AML-193 (cell line): ENCODE data around the gene CLSTN1.
A peak's percentile ranks its signal among the peaks of the same experiment; 100 is the strongest.
"Not testable (repeated sequence)": the region's sequence is repeated elsewhere in the genome, so short reads cannot be mapped to it uniquely, and the experiment has no call there.

ENCODE experiments used
- DNase-seq, 2 experiments: peaks; one replicate each; lab custom pipeline; 2025; lab: John Stamatoyannopoulos, UW

Gene CLSTN1

DNA sequence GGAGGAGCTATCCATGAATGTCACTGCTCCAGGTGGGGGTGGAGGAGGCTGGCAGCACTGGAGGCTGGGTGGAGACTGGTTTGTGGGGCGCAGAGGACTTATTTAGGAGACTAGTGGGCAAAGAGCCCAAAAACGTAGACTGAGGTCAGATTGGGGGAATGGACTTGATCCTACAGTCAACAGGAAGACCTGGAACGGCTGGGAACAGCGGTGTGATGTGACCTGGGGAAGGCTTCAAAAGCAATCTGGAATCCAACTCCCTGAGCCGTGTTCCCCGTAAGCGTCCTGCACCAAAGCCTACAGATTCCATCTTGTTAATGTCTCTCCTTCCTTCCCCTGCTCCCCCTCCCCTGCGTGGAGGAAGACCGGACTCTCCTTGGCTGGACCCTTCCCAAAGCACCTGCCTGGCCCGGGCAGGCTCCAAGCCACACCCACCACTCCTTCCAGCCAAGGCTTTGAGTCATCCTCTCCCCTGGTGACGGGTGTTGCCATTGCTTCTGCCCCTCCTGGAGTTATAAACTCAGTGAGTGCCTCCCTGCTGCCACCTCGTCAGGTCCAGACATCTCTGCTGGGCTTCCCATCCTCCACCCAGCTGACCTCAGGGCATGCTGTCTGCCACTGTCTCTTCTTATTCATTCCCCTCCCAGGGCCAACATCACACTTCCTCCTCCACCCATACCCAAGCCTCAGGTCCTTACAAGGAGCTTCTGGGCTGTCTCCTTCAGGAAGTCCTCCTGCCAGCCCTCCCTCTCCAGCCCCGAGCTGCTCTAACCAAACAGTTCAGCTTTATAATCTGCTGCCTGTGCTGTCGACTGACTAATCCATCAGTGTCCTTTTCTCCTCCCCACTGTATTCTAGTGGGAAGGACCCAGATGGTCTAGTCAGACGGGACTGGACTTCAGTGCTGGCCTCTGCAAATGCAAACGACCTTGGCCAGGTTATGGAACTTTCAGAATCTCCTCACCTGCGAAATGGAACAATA is 1.6 kb upstream of the CLSTN1 start:
- peak; percentile 72 to 83 for DNase-seq

GRCh38 chr1:9824702-9825089 is 931 bp upstream of the CLSTN1 start:
- no peak for DNase-seq

DNA sequence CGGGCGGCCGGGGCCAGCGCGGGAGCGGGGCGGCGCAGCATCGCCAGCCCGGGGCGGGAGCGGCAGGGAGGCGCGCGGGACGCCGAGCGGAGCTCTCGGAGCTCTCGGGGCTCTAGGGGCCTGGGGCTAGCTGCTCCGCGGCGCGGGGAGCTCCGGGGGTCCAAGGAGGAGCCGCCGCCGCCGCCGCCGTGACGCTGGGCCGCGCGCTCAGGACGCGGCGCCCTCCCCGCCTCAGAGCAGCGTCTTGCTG is 147 bp downstream of the CLSTN1 start:
- no peak for DNase-seq

DNA sequence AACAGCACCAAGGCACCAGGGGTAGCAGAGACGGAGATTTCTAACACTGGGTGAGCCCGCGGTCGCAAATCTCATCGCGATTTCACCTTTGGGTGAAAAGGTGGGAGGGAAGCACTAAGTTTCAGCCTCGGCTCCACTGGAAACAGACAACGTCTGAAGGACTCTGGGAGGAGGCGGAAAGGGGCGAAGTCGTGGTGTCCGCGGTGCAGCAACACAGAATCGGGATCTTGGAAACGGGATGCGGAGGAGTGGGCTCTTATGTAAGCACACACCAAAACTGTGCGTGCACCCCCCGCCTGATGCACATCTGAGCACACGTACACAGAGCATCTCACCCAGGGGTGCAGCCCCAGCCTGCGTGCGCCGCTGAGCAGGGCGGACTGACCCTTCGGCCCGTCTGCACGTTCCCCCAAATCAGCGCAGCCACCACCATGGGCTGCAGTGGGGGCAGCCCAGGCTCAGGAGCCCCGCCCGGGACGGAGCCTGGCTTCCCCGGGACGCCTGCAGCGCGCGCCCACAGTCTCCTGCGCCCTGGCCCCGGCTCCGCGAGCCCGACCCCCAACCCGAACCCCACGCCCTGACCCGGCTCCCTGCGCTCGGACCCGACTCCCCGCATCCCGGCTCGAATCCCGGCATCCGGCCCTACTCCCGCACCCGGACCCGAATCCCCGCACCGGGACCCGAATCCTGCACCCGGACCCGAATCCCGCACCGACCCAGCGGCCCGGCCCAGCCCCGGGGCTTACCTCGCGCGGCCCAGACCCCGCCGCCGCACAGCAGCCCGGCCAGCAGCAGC is 670 bp downstream of the CLSTN1 start:
- no peak for DNase-seq

DNA sequence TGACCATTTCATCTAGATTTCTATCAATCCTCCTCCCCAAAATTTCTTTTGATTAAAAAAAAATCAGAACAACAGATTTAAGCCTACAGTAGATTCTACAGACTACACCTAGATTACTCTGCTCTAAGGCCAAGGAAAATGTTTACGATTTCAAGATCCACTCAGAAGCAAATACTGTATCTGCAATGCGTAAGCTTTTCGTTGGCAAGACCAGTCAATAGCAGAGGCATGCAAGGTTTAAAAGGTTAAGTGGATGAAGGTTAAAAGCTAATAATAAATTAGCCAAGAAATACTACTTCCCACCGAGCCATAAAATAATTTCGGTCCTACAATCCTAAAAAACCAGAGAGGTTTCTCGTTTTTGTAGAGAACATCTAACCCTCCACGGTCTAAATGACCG is 1.3 kb downstream of the CLSTN1 start:
- no peak for DNase-seq

DNA sequence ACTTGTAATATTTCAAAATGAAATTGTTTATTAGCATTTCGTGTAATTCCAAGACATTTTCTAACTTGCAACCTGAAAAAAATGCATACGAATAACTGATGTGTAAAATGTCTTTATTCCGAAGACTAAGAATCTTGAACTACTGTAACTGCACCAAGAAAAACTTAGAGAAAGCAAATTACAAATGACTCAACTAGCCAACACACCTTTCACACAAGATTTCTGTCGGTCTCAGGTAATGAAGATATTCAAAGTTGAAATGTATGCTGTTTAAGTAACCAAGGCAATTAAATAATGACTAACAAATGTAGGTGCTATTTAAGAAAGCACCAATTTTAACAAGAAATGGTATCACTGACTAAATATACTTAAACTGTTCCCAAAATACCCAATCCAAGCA is 2.1 kb downstream of the CLSTN1 start:
- DNase-seq: no peak

DNA sequence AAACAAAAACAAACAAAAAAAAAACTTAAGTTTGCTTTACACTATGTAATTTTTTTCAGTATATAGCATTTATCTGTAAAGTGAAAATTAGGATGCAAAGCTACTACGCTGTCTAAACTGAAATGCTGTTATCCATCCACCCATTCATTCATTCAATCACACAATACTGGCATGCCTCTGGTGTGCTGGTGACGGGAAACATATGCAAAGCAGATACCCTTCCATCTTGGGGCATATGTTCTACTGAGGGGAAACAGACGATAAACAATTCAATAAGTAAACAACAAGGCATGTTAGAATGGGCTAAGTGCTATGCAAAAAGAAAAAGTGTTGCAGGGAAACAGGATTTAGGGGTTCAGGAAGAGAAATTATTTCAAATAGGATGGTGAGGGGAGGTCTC is 3.2 kb downstream of the CLSTN1 start:
- no peak for DNase-seq

GRCh38 chr1:9817734-9818133 is 6.0 kb downstream of the CLSTN1 start:
- DNase-seq: no peak

DNA sequence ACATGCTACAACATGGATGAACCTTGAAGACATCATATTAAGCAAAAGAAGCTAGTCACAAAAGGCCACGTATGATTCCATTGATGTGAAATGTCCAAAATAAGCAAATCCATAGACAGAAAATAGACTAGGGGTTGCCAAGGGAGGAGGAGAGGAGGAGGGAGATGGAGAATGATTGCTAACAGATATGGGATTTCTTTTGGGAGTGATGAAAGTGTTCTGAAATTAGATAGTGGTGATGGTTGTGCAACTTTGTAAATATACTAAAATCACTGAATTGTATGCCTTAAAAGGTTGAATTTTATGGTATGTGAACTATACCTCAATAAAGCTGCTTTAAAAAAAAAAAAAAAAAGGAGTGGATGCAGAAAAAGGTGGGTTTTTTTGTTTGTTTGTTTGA is 7.6 kb downstream of the CLSTN1 start:
- DNase-seq: no peak

GRCh38 chr1:9815150-9815549 is 8.6 kb downstream of the CLSTN1 start:
- DNase-seq: no peak

DNA sequence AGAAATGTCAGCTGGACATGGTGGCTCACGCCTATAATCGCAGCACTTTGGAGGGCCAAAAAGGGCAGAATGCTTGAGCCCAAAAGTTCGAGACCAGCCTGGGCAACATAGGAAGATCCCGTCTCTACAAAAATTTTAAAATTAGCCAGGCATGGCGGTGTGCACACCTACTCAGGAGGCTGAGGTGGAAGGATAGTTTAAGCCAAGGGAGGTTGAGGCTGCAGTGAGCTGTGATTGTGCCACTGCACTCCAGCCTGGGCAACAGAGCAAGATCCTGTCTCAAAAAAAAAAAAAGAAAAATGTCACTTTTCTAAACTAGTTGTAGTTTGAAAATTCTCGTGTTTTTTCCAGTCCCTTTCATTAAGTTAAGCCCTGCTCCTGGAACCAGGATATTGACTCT is 9.1 kb downstream of the CLSTN1 start:
- no peak for DNase-seq

DNA sequence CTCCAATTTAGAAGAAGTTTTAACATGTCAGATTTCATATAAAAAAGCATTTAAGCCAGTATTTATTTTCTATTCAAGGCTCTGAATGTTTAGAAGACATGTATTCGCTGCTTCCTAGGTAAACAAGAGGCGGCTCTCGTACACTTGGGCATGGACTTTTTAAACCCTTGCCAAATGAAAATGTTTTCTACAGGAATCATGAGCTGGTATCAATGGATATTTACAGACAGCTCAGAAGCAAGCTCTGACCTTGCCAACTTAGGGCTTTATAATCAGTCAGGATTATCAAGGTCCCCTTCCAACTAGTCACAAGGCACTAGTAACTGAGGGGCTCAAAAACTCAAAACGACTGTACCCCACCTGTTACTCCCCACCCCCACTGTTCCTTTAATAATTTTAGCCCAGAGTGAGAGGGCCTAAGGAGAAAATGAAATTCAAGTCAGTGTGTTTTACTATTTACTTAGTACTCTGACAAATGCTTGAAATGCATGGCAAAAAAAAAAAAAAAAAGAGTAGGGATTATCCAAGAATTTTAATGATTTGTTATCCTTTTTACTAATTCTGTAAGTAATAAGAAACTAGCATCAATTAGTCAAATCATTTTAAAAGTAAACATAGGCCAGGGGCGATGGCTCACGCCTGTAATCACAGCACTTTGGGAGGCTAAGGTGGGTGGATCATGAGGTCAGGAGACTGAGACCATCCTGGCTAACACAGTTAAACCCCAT is 12.4 kb downstream of the CLSTN1 start:
- DNase-seq: no peak

DNA sequence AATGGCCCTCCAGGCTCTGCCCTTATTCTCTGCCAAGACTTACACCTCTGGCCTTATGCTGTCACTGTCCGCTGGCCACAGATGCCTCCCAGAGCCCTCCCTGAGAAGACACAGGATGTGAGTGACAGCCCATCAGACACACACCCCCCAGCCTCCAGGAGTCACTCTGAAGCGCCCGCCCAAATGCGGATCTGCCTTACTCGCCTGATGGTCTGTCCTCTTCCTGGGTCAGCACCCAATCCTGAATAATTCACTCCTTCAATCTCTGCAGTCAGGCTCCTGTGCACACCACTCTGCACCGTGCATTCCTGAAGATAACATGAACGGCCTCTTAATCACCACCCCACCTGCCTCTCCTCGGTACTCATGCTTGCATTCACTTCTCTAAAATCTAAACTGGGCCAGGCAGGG is 14.7 kb downstream of the CLSTN1 start:
- DNase-seq: no peak

- no peak for DNase-seq
These were observed 15.3 kb downstream of the CLSTN1 start for GRCh38 chr1:9808459-9808858.

DNA sequence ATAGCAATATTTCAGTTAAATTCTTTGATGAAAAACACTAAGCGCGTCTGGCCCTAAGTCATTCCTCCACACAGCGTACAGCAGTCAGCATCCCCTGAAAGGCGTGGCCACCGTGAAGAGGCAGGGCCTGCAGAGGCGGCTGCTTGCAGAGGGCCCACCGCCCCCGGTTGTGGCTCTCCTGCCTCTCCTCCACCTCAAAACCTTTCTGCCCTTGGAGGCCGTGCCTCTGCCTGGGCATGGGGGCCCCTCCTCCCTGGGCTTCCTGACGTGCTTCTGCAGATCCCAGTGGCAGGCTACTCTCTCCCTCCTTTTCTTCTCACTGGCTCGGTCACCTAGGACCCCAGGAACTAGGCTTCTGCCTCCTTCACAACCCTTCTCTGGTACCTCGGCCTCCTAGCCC is 16.2 kb downstream of the CLSTN1 start:
- DNase-seq: no peak

- not testable (repeated sequence) for DNase-seq
These were observed 17.8 kb downstream of the CLSTN1 start for GRCh38 chr1:9805972-9806371.

- DNase-seq: no peak
These were observed 18.7 kb downstream of the CLSTN1 start for GRCh38 chr1:9805006-9805508.

GRCh38 chr1:9803003-9803918 is 20.5 kb downstream of the CLSTN1 start:
- not testable (repeated sequence) for DNase-seq

GRCh38 chr1:9801909-9802308 is 21.9 kb downstream of the CLSTN1 start:
- DNase-seq: no peak

DNA sequence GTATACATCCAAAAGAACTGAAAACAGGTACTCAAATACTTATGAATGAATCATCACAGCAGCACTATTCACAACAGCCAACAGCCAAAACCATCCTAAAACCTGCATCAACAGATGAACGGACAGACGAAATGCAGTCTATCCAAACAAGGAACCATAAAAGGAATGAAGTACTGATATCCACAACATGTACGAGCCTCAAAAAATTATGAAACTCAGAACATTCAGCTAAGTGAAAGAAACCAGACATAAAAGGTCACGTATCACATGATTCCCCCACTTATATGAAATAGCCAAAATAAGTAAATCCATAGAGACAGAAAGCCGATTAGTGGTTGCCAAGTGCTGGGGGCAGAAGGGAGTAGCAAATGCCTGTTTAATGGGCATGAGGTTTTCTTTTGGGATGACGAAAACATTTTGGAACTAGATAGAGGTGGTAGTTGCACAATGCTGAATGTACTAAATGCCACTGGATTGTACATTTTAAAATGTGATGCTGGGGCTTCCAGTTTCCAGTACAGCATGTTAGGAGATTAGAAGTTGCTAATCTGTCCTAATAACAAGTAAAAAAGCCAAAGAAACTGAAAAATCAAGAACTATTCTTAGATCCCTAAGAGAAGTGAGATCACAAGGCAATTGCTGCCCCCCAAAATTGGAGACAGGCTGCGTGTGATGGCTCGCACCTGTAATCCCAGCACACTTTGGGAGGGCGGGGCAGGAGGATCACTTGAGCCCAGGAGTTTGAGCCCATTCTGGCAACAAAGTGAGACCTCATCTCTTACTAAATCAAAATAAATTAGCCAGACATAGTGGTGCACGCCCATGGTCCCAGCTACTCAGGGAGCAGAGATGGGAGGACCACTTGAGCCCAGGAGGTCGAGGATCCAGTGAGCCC is 25.3 kb downstream of the CLSTN1 start:
- no peak for DNase-seq
